Natural killer cell (primary cell): ENCODE results near the gene MGAT3. TPM values are rescaled to one million over a fixed set of nuclear protein-coding genes. Genes with fewer than 3 reads are reported as not detected.

Source experiments
- ATAC-seq, 3 donors: fragments of 150-1000 bp in 2 of 3; fragments of 200-7000 bp in 1 of 3; cut with Tn5 transposase; 1 replicate in 1 of 3; 2 replicates in 2 of 3; pipeline ENCODE4 v1.10.0; 2021; ENCODE audit warnings: mild to moderate bottlenecking in 2 of 3, moderate library complexity in 2 of 3
- DNase-seq, 2 donors: peaks; one replicate each; pipeline versions ENCODE4 v3.0.0 to v3.0.0-alpha.2; 2013 to 2021; ENCODE audit warnings: mixed read lengths in 1 of 2
- H3K27ac ChIP-seq: one replicate; pipeline ENCODE4 v1.5.1; 2013; ENCODE audit warnings: mild to moderate bottlenecking, low read length
- H3K27me3 ChIP-seq: one replicate; pipeline ENCODE4 v1.6.1; 2013; ENCODE audit warnings: low read length; ENCODE audit not compliant: control insufficient read depth, insufficient read depth
- H3K36me3 ChIP-seq: one replicate; pipeline ENCODE4 v1.6.1; 2013; ENCODE audit warnings: low read length; ENCODE audit not compliant: control insufficient read depth, insufficient read depth
- H3K4me1 ChIP-seq: one replicate; pipeline ENCODE4 v1.6.1; 2013; ENCODE audit warnings: low read length; ENCODE audit not compliant: control insufficient read depth, insufficient read depth
- H3K4me3 ChIP-seq: one replicate; pipeline ENCODE4 v1.5.1; 2013; ENCODE audit warnings: low read length
- H3K9me3 ChIP-seq: one replicate; pipeline ENCODE4 v1.6.1; 2013; ENCODE audit warnings: low read length; ENCODE audit not compliant: control insufficient read depth, insufficient read depth
- H3K27ac Mint-ChIP-seq, 2 donors: one replicate each; pipeline ENCODE4 v1.8.0; 2022; ENCODE audit warnings: mild to moderate bottlenecking in 2 of 2, mixed read lengths in 2 of 2, moderate library complexity in 1 of 2
- H3K27me3 Mint-ChIP-seq, 2 donors: one replicate each; pipeline ENCODE4 v1.8.0; 2022; ENCODE audit warnings: low read depth in 2 of 2, mixed read lengths in 2 of 2
- H3K36me3 Mint-ChIP-seq: one replicate; pipeline ENCODE4 v1.8.0; 2022; ENCODE audit warnings: mixed read lengths
- H3K4me1 Mint-ChIP-seq, 2 donors: one replicate each; pipeline ENCODE4 v1.8.0; 2022; ENCODE audit warnings: mixed read lengths in 2 of 2
- H3K4me3 Mint-ChIP-seq: one replicate; pipeline ENCODE4 v1.8.0; 2022; ENCODE audit warnings: mild to moderate bottlenecking, moderate library complexity, mixed read lengths
- H3K9me3 Mint-ChIP-seq, 2 donors: one replicate each; pipeline ENCODE4 v1.8.0; 2022; ENCODE audit warnings: mixed read lengths in 2 of 2
- WGBS: methylation state at CpG from one replicate; pipeline ENCODE4 v1.1.7; 2013; ENCODE audit warnings: missing lambda C conversion rate; ENCODE audit not compliant: insufficient coverage; 5-methylcytosine and 5-hydroxymethylcytosine counted together
- intact Hi-C: fragments of 100-400 bp; cut with micrococcal nuclease; formaldehyde crosslinking; loops from one replicate; pipeline ENCODE4 v1.14.2; 2022
- total RNA-seq, 4 donors: library from RNA; stranded (reverse); fragments of 120-200 nt in 1 of 4; gene quantifications; one replicate each; pipeline versions ENCODE4 v1.2.3 to v1.2.4, GENCODE V29; 2013 to 2022
- TF ChIP-seq, protein P1 (sequence below): fragments of 200-600 bp; IDR thresholded peaks from one replicate; pipeline ENCODE4 v1.8.0; 2022; ENCODE audit warnings: antibody characterized with exemption

Gene MGAT3
- total RNA-seq, 3 donors from 2014 or later (not counting 1 experiment from before 2014, with no cell fraction given): 0.09 to 13.7 (median 0.11) TPM

DNA sequence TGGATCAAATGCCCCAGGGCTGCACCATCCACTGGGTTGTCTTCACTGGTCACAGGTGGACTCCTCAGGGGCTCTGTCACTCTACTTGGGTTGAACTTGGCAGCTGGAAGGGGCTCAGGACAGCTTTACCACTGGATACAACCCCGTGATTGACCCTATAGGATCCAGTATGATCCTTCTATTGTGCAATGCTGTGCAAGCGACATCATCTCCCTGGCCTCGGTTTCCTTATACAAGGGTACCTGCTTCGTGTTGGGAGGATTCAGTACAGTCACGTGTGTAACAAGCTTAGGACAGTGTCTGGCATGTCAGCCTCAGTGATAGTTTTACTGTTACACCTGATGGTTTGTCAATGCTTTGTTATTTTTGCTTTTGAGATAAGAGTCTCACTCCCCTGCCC lies 24.8 kb downstream of the MGAT3 start:
- no peaks in the 10 kb centered on the region for H3K36me3 Mint-ChIP-seq
- Histone ChIP-seq H3K4me1 (no peaks in the 10 kb centered on the region), H3K9me3 (no peaks in the 10 kb centered on the region), H3K36me3 (no peaks in the 10 kb centered on the region), H3K27me3 (no peaks in the 10 kb centered on the region), H3K27ac (no peak overlapping the region), H3K4me3 (no peak overlapping the region)
- ATAC-seq (no peak), DNase-seq (no peak)
- intact Hi-C loops: no loop called here
- H3K9me3 Mint-ChIP-seq: no peaks in the 10 kb centered on the region
- TF ChIP-seq, protein P1, sequence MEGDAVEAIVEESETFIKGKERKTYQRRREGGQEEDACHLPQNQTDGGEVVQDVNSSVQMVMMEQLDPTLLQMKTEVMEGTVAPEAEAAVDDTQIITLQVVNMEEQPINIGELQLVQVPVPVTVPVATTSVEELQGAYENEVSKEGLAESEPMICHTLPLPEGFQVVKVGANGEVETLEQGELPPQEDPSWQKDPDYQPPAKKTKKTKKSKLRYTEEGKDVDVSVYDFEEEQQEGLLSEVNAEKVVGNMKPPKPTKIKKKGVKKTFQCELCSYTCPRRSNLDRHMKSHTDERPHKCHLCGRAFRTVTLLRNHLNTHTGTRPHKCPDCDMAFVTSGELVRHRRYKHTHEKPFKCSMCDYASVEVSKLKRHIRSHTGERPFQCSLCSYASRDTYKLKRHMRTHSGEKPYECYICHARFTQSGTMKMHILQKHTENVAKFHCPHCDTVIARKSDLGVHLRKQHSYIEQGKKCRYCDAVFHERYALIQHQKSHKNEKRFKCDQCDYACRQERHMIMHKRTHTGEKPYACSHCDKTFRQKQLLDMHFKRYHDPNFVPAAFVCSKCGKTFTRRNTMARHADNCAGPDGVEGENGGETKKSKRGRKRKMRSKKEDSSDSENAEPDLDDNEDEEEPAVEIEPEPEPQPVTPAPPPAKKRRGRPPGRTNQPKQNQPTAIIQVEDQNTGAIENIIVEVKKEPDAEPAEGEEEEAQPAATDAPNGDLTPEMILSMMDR: no peak
- no peaks in the 10 kb centered on the region for H3K4me1 Mint-ChIP-seq
- 90% methylated on average over 5 of the region's 5 CpGs for WGBS
- H3K27ac Mint-ChIP-seq: no peak overlapping the region
- H3K27me3 Mint-ChIP-seq: no peaks in the 10 kb centered on the region
- H3K4me3 Mint-ChIP-seq: no peak overlapping the region

DNA sequence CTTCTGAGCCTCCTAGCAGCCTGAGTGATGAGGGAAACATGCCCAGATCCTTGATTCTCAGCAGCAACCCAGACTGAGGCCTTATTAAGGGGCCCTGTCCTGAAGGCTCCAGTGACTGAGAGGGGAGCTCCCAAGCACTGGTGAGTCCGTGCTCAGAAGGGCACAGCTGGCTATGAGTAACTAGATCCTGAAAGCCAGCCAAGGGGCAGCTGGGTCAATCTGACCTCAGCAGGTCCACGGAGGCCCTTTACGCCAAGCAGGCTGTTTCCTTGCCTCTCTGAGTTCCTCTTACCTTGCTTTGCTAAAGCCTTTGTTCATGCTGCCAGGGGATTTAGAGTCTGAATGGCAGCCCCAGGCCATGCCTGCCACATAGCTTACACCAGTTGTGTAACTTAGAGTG lies 26.0 kb downstream of the MGAT3 start:
- Mint-ChIP-seq H3K27ac (no peak overlapping the region), H3K4me3 (no peak overlapping the region), H3K36me3 (no peaks in the 10 kb centered on the region), H3K27me3 (no peaks in the 10 kb centered on the region), H3K4me1 (no peaks in the 10 kb centered on the region), H3K9me3 (no peaks in the 10 kb centered on the region)
- Histone ChIP-seq H3K4me3 (no peak overlapping the region), H3K36me3 (no peaks in the 10 kb centered on the region), H3K27me3 (no peaks in the 10 kb centered on the region), H3K4me1 (no peaks in the 10 kb centered on the region), H3K9me3 (no peaks in the 10 kb centered on the region), H3K27ac (no peak overlapping the region)
- ATAC-seq (no peak), DNase-seq (no peak)
- intact Hi-C loops: no loop called here
- TF ChIP-seq, protein P1: no peak
- 84% methylated on average over 3 of the region's 3 CpGs for WGBS

DNA sequence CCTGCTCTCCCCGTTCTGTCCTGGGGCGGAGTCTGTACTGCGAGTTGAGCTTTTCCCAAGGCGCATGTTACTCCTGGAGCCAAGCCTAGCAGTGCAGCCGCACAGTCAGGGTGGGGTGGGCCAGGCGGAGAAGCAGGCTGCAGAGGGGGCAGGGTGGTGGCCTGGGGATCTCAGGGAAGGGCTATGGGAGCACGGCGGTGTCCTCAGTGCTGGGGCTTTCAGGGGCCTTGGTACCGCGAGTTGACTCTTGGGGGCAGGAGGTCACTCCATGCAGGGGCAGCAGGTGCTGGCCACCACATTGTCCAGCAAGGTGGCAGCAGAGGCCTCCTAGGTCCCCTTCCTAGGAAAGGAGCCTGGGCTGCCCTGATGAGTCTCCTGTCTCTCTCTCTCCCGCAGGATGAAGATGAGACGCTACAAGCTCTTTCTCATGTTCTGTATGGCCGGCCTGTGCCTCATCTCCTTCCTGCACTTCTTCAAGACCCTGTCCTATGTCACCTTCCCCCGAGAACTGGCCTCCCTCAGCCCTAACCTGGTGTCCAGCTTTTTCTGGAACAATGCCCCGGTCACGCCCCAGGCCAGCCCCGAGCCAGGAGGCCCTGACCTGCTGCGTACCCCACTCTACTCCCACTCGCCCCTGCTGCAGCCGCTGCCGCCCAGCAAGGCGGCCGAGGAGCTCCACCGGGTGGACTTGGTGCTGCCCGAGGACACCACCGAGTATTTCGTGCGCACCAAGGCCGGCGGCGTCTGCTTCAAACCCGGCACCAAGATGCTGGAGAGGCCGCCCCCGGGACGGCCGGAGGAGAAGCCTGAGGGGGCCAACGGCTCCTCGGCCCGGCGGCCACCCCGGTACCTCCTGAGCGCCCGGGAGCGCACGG lies 30.4 kb downstream of the MGAT3 start:
- 95% methylated on average over 45 of the region's 45 CpGs for WGBS
- no peak overlapping the region for H3K27ac ChIP-seq
- H3K9me3 ChIP-seq: no peaks in the 10 kb centered on the region
- ATAC-seq (no peak), DNase-seq (no peak)
- Mint-ChIP-seq H3K36me3 (no peaks in the 10 kb centered on the region), H3K4me3 (no peak overlapping the region), H3K9me3 (no peaks in the 10 kb centered on the region), H3K4me1 (peaks cover 6 to 7% of the 10 kb centered on the region in 2 donors), H3K27me3 (no peaks in the 10 kb centered on the region), H3K27ac (no peak overlapping the region)
- H3K4me3 ChIP-seq: no peak overlapping the region
- intact Hi-C loops: no loop called here
- peaks cover 5% of the 10 kb centered on the region for H3K4me1 ChIP-seq
- TF ChIP-seq, protein P1: no peak
- no peaks in the 10 kb centered on the region for H3K27me3 ChIP-seq
- no peaks in the 10 kb centered on the region for H3K36me3 ChIP-seq
